SJSA1 (cell line): Measurements from ENCODE around the gene DCAF8. TPM values are rescaled to one million over a fixed set of nuclear protein-coding genes. Genes with fewer than 3 reads are reported as not detected.

Experiments
- DNase-seq, 2 experiments: peaks; one replicate each; pipeline ENCODE4 v3.0.0-alpha.2; 2015 to 2020; ENCODE audit warnings: low spot score in 2 of 2, low read depth in 1 of 2
- H3K27ac ChIP-seq: fragments of 250-450 bp; sonication (Bioruptor Pico); 2 replicates; pipeline ENCODE4 v1.5.1; 2020; ENCODE audit warnings: mild to moderate bottlenecking, moderate library complexity
- H3K27me3 ChIP-seq: fragments of 250-450 bp; sonication (Bioruptor Pico); replicated peaks from 2 replicates; pipeline ENCODE4 v1.5.1; 2020; ENCODE audit warnings: mild to moderate bottlenecking, moderate library complexity
- H3K36me3 ChIP-seq: fragments of 250-450 bp; sonication (Bioruptor Pico); 2 replicates; pipeline ENCODE4 v1.5.1; 2020; ENCODE audit warnings: mild to moderate bottlenecking
- H3K4me1 ChIP-seq: fragments of 250-450 bp; sonication (Bioruptor Pico); replicated peaks from 2 replicates; pipeline ENCODE4 v1.6.1; 2021; ENCODE audit warnings: mild to moderate bottlenecking
- H3K4me3 ChIP-seq: fragments of 250-450 bp; sonication (Bioruptor Pico); 2 replicates; pipeline ENCODE4 v1.5.1; 2020; ENCODE audit warnings: mild to moderate bottlenecking
- H3K9me3 ChIP-seq: fragments of 250-450 bp; sonication (Bioruptor Pico); replicated peaks from 2 replicates; pipeline ENCODE4 v1.5.1; 2020; ENCODE audit warnings: mild to moderate bottlenecking
- total RNA-seq: library from RNA; depleted of rRNA; stranded (reverse); fragments of >200 nt; shearing (Covaris generic); gene quantifications from 2 replicates; pipeline ENCODE4 v1.2.3, GENCODE V29; 2014; rRNA removed

The DCAF8 gene
- total RNA-seq, 1 experiment from 2014 or later: 37.5 TPM

GRCh38 chr1:160171980-160172379, 90.4 kb downstream of the DCAF8 start:
- Histone ChIP-seq H3K36me3 (no peaks in the 10 kb centered on the region), H3K27ac (no peak overlapping the region), H3K9me3 (no peaks in the 10 kb centered on the region), H3K27me3 (no peaks in the 10 kb centered on the region), H3K4me1 (peaks cover 8% of the 10 kb centered on the region), H3K4me3 (no peak overlapping the region)
- DNase-seq: no peak

GRCh38 chr1:160171354-160171753, 91.0 kb downstream of the DCAF8 start:
- no peak overlapping the region for H3K4me3 ChIP-seq
- no peak overlapping the region for H3K27ac ChIP-seq
- H3K4me1 ChIP-seq: peaks cover 8% of the 10 kb centered on the region
- H3K9me3 ChIP-seq: no peaks in the 10 kb centered on the region
- H3K27me3 ChIP-seq: no peaks in the 10 kb centered on the region
- no peak for DNase-seq
- no peaks in the 10 kb centered on the region for H3K36me3 ChIP-seq

- no peaks in the 10 kb centered on the region for H3K36me3 ChIP-seq
- H3K27me3 ChIP-seq: no peaks in the 10 kb centered on the region
- no peak for DNase-seq
- no peak overlapping the region for H3K4me3 ChIP-seq
- peaks cover 8% of the 10 kb centered on the region for H3K4me1 ChIP-seq
- H3K27ac ChIP-seq: no peak overlapping the region
- no peaks in the 10 kb centered on the region for H3K9me3 ChIP-seq
Observed at GRCh38 chr1:160169553-160170399, 92.6 kb downstream of the DCAF8 start.

GRCh38 chr1:160168609-160169369, 93.6 kb downstream of the DCAF8 start:
- peaks cover 8% of the 10 kb centered on the region for H3K4me1 ChIP-seq
- no peak overlapping the region for H3K4me3 ChIP-seq
- no peaks in the 10 kb centered on the region for H3K9me3 ChIP-seq
- no peak for DNase-seq
- H3K36me3 ChIP-seq: no peaks in the 10 kb centered on the region
- no peak overlapping the region for H3K27ac ChIP-seq
- no peaks in the 10 kb centered on the region for H3K27me3 ChIP-seq

- DNase-seq: no peak
- H3K4me1 ChIP-seq: peaks cover 8% of the 10 kb centered on the region
- H3K36me3 ChIP-seq: no peaks in the 10 kb centered on the region
- no peaks in the 10 kb centered on the region for H3K9me3 ChIP-seq
- H3K4me3 ChIP-seq: no peak overlapping the region
- H3K27ac ChIP-seq: no peak overlapping the region
- no peaks in the 10 kb centered on the region for H3K27me3 ChIP-seq
Observed at GRCh38 chr1:160168016-160168415, 94.3 kb downstream of the DCAF8 start.

- H3K4me3 ChIP-seq: no peak overlapping the region
- DNase-seq: no peak
- H3K27me3 ChIP-seq: no peaks in the 10 kb centered on the region
- H3K27ac ChIP-seq: no peak overlapping the region
- no peaks in the 10 kb centered on the region for H3K36me3 ChIP-seq
- H3K9me3 ChIP-seq: no peaks in the 10 kb centered on the region
- peaks cover 8% of the 10 kb centered on the region for H3K4me1 ChIP-seq
Observed at GRCh38 chr1:160167580-160167979, 94.8 kb downstream of the DCAF8 start.

GRCh38 chr1:160167056-160167455, 95.3 kb downstream of the DCAF8 start:
- H3K4me1 ChIP-seq: peaks cover 8% of the 10 kb centered on the region
- H3K36me3 ChIP-seq: no peaks in the 10 kb centered on the region
- no peak overlapping the region for H3K4me3 ChIP-seq
- H3K9me3 ChIP-seq: no peaks in the 10 kb centered on the region
- no peaks in the 10 kb centered on the region for H3K27me3 ChIP-seq
- DNase-seq: no peak
- no peak overlapping the region for H3K27ac ChIP-seq

GRCh38 chr1:160166166-160166868, 96.0 kb downstream of the DCAF8 start:
- H3K4me1 ChIP-seq: peaks cover 5% of the 10 kb centered on the region
- H3K4me3 ChIP-seq: no peak overlapping the region
- no peak for DNase-seq
- H3K27me3 ChIP-seq: no peaks in the 10 kb centered on the region
- no peak overlapping the region for H3K27ac ChIP-seq
- H3K9me3 ChIP-seq: no peaks in the 10 kb centered on the region
- no peaks in the 10 kb centered on the region for H3K36me3 ChIP-seq

Other genes with a start within 250 kb of the DCAF8 start
- gene PIGM, start 230.6 kb downstream of the DCAF8 start, total RNA-seq: 5.9 TPM in 2 replicates
- gene KCNJ10, start 192.4 kb downstream of the DCAF8 start, total RNA-seq: not detected in 2 replicates
- gene KCNJ9, start 181.0 kb downstream of the DCAF8 start, total RNA-seq: not detected in 2 replicates
- 30.6 and 41.7 TPM in 2 replicates for gene IGSF8, start 163.9 kb downstream of the DCAF8 start, total RNA-seq
- 1.2 TPM in 1 of 2 replicates, not detected in the other for gene ATP1A2, start 146.8 kb downstream of the DCAF8 start, total RNA-seq
- not detected in 2 replicates for gene ATP1A4, start 110.9 kb downstream of the DCAF8 start, total RNA-seq
- not detected in 2 replicates for gene CASQ1, start 72.0 kb downstream of the DCAF8 start, total RNA-seq
- 170 and 321 TPM in 2 replicates for gene PEA15, start 57.2 kb downstream of the DCAF8 start, total RNA-seq
- 51.9 and 61.0 TPM in 2 replicates for gene PEX19, start 22.6 kb upstream of the DCAF8 start, total RNA-seq
- gene COPA, start 80.7 kb upstream of the DCAF8 start, total RNA-seq: 162 and 191 TPM in 2 replicates
- gene NCSTN, start 80.8 kb upstream of the DCAF8 start, total RNA-seq: 48.4 and 58.5 TPM in 2 replicates
- 0.11 TPM in 1 of 2 replicates, not detected in the other for gene NHLH1, start 104.5 kb upstream of the DCAF8 start, total RNA-seq
- 2.2 and 2.3 TPM in 2 replicates for gene VANGL2, start 138.0 kb upstream of the DCAF8 start, total RNA-seq